ENCODE data around the gene TSPAN2.

TSPAN2 gene

GRCh38 chr1:115089420-115090185 is at the start of gene TSPAN2:
TSPAN2 (minus strand) TSS chr1:115089503; CDS start chr1:115089432, 71 bp downstream.
- no peak for DNase-seq (ENCODE audit: low spot score)

GRCh38 chr1:115138973-115139372 is 49.7 kb upstream of the TSPAN2 start:
- peak; percentile 79 for DNase-seq (ENCODE audit: low spot score)

GRCh38 chr1:115138271-115138670 is 49.0 kb upstream of the TSPAN2 start:
- DNase-seq (ENCODE audit: low spot score) = no peak

- no peak for DNase-seq (ENCODE audit: low spot score)
Measured at GRCh38 chr1:115137191-115137590, 47.9 kb upstream of the TSPAN2 start.

GRCh38 chr1:115136706-115137105 is 47.4 kb upstream of the TSPAN2 start:
- DNase-seq (ENCODE audit: low spot score) = no peak

GRCh38 chr1:115136106-115136505 is 46.8 kb upstream of the TSPAN2 start:
- DNase-seq (ENCODE audit: low spot score) = no peak

GRCh38 chr1:115135681-115136080 is 46.4 kb upstream of the TSPAN2 start:
- no peak for DNase-seq (ENCODE audit: low spot score)

GRCh38 chr1:115134850-115135480 is 45.7 kb upstream of the TSPAN2 start:
- DNase-seq (ENCODE audit: low spot score) = no peak

- no peak for DNase-seq (ENCODE audit: low spot score)
Measured at GRCh38 chr1:115134231-115134630, 44.9 kb upstream of the TSPAN2 start.

- DNase-seq (ENCODE audit: low spot score) = no peak
Measured at GRCh38 chr1:115133440-115133839, 44.1 kb upstream of the TSPAN2 start.

- no peak for DNase-seq (ENCODE audit: low spot score)
Measured at GRCh38 chr1:115130786-115131185, 41.5 kb upstream of the TSPAN2 start.

GRCh38 chr1:115129071-115129640 is 39.9 kb upstream of the TSPAN2 start:
- DNase-seq (ENCODE audit: low spot score) = no peak

- DNase-seq (ENCODE audit: low spot score) = no peak
Measured at GRCh38 chr1:115127539-115127938, 38.2 kb upstream of the TSPAN2 start.

- DNase-seq (ENCODE audit: low spot score) = no peak
Measured at GRCh38 chr1:115126516-115126915, 37.2 kb upstream of the TSPAN2 start.

- no peak for DNase-seq (ENCODE audit: low spot score)
Measured at GRCh38 chr1:115123116-115123515, 33.8 kb upstream of the TSPAN2 start.

GRCh38 chr1:115121793-115122192 is 32.5 kb upstream of the TSPAN2 start:
- no peak for DNase-seq (ENCODE audit: low spot score)

- DNase-seq (ENCODE audit: low spot score) = no peak
Measured at GRCh38 chr1:115120296-115120695, 31.0 kb upstream of the TSPAN2 start.

- no peak for DNase-seq (ENCODE audit: low spot score)
Measured at GRCh38 chr1:115118611-115119010, 29.3 kb upstream of the TSPAN2 start.

- no peak for DNase-seq (ENCODE audit: low spot score)
Measured at GRCh38 chr1:115118086-115118485, 28.8 kb upstream of the TSPAN2 start.

- no peak for DNase-seq (ENCODE audit: low spot score)
Measured at GRCh38 chr1:115117298-115117697, 28.0 kb upstream of the TSPAN2 start.

- no peak for DNase-seq (ENCODE audit: low spot score)
Measured at GRCh38 chr1:115116512-115116911, 27.2 kb upstream of the TSPAN2 start.

GRCh38 chr1:115115521-115116161 is 26.3 kb upstream of the TSPAN2 start:
- no peak for DNase-seq (ENCODE audit: low spot score)

GRCh38 chr1:115114308-115114707 is 25.0 kb upstream of the TSPAN2 start:
- DNase-seq (ENCODE audit: low spot score) = no peak

All from pons (tissue), 1 donor.